Panc1 (cell line): Measurements from ENCODE around the gene PDCL2. TPM values are rescaled to one million over a fixed set of nuclear protein-coding genes. Genes with fewer than 3 reads are reported as not detected.
A peak's percentile ranks its signal among the peaks of the same experiment; 100 is the strongest.

Experiments
- ATAC-seq: fragments of 200-7000 bp; cut with Tn5 transposase; 2 replicates; pipeline ENCODE4 v1.9.1; 2020; ENCODE audit warnings: mild to moderate bottlenecking, moderate library complexity
- BruUV-seq: library from RNA; stranded (reverse); fragments of 400-500 nt; replicated peaks from 2 replicates; lab custom pipeline; 2021; lab: Mats Ljungman, UMichigan
- CTCF ChIA-PET: fragments of 300-600 bp; sonication (Branson Sonifier 250); formaldehyde crosslinking; loops from one replicate; lab custom pipeline; 2022; ENCODE audit warnings: antibody characterized with exemption; lab: Charles Lee
- POLR2A ChIA-PET: fragments of 300-600 bp; sonication (Branson Sonifier 250); formaldehyde crosslinking; loops from one replicate; lab custom pipeline; 2022; ENCODE audit warnings: antibody characterized with exemption; lab: Charles Lee
- DNase-seq: peaks from one replicate; pipeline ENCODE4 v3.0.0-alpha.2; 2010; ENCODE audit warnings: low read depth, low spot score
- H3K27ac ChIP-seq: 2 replicates; pipeline ENCODE4 v1.5.1; 2011; ENCODE audit warnings: mild to moderate bottlenecking, low read length, inconsistent platforms
- H3K27me3 ChIP-seq: fragments of 200-500 bp; sonication (Bioruptor generic); 2 replicates; pipeline ENCODE4 v1.6.0; 2014; ENCODE audit warnings: low read length, inconsistent platforms; ENCODE audit not compliant: control insufficient read depth, insufficient read depth
- H3K36me3 ChIP-seq: fragments of 200-500 bp; sonication (Bioruptor generic); 2 replicates; pipeline ENCODE4 v1.5.1; 2014; ENCODE audit warnings: inconsistent platforms, mild to moderate bottlenecking, low read length, moderate library complexity; ENCODE audit not compliant: control insufficient read depth, insufficient read depth
- H3K4me1 ChIP-seq: 2 replicates; pipeline ENCODE4 v1.5.1; 2011; ENCODE audit warnings: inconsistent platforms, mild to moderate bottlenecking, low read length, moderate library complexity; ENCODE audit not compliant: control insufficient read depth, insufficient read depth
- H3K4me3 ChIP-seq, 2 experiments: 2 replicates each; pipeline ENCODE4 v1.5.1; 2011 to 2012; ENCODE audit warnings: low read depth in 2 of 2, low read length in 2 of 2, mild to moderate bottlenecking in 2 of 2, inconsistent platforms in 1 of 2, moderate library complexity in 1 of 2
- H3K9me3 ChIP-seq: fragments of 200-500 bp; sonication (Bioruptor generic); 2 replicates; pipeline ENCODE4 v1.5.1; 2014; ENCODE audit warnings: low read depth, mild to moderate bottlenecking, inconsistent platforms, low read length, moderate library complexity; ENCODE audit not compliant: control insufficient read depth, insufficient read depth
- CTCF ChIP-seq: fragments of 450-650 bp; IDR thresholded peaks from 2 replicates; pipeline ENCODE4 v1.5.1; 2017; ENCODE audit warnings: mild to moderate bottlenecking
- POLR2AphosphoS5 ChIP-seq: IDR thresholded peaks from 2 replicates; pipeline ENCODE4 v1.6.1; 2012; ENCODE audit warnings: mild to moderate bottlenecking, low read depth, low read length, moderate library complexity
- REST ChIP-seq, 2 experiments: IDR thresholded peaks; 2 replicates each; pipeline ENCODE4 v1.6.1; 2011 to 2012; ENCODE audit warnings: low read depth in 2 of 2, control low read depth in 1 of 2, low read length in 1 of 2, mild to moderate bottlenecking in 1 of 2, moderate library complexity in 1 of 2; ENCODE audit not compliant: insufficient read depth in 1 of 2
- SIN3A ChIP-seq: IDR thresholded peaks from 2 replicates; pipeline ENCODE4 v1.6.1; 2012; ENCODE audit warnings: low read depth, mild to moderate bottlenecking, low read length, moderate library complexity, borderline replicate concordance; ENCODE audit not compliant: insufficient read depth
- TCF7L2 ChIP-seq: IDR thresholded peaks from 2 replicates; pipeline ENCODE4 v1.6.1; 2011; ENCODE audit warnings: mild to moderate bottlenecking, low read depth, low read length, inconsistent platforms
- in situ Hi-C: cut with HindIII; loops from 2 replicates; pipeline ENCODE4 v1.10.0; 2016; ENCODE audit warnings: low sequenced_read_pairs, low pct_unique_long_range_greater_than_20kb
- intact Hi-C: fragments of 100-400 bp; cut with micrococcal nuclease; formaldehyde crosslinking; loops from one replicate; pipeline ENCODE4 v1.10.0; 2022; ENCODE audit not compliant: unreplicated experiment
- total RNA-seq: library from RNA; stranded (reverse); gene quantifications from one replicate; pipeline ENCODE4 v1.2.1, GENCODE V29; 2021; ENCODE audit not compliant: unreplicated experiment

The PDCL2 gene
- total RNA-seq, 1 experiment from 2014 or later = not detected

GRCh38 chr4:55545641-55546505 is 46.2 kb downstream of the PDCL2 start:
- TF ChIP-seq CTCF = no peak
- 0 out of 2 replicates have a peak, but pooled peaks have one; percentile 19 for TF ChIP-seq TCF7L2
- TF ChIP-seq SIN3A = no peak; the same call in 1 of the 2 replicates
- no peak for TF ChIP-seq REST (IDR thresholded peaks at IDR 0.05; ENCODE audit: insufficient read depth in 1 of 2, low read depth in 2 of 2, low read length in 1 of 2)
- 0 out of 2 replicates have a peak, but pooled peaks have one; percentile 17 for TF ChIP-seq POLR2AphosphoS5
- Histone ChIP-seq H3K27me3 (no peaks in the 10 kb centered on the region), H3K4me3 (peak overlapping the region; percentile 80 to 84), H3K4me1 (peaks cover 20% of the 10 kb centered on the region), H3K36me3 (peaks cover 4% of the 10 kb centered on the region; the same call in 1 of the 2 replicates), H3K27ac (peak overlapping the region; percentile 86), H3K9me3 (no peaks in the 10 kb centered on the region)
- peak; percentile 80 for ATAC-seq
- CTCF ChIA-PET = interaction anchor here (0.6 to 0.7 kb wide), 3 partner anchors 83 to 890 kb away, joined by 3 to 4 read pairs (median 3); partner anchors contain the start of gene PAICS
- intact Hi-C loops (no loop called here), in situ Hi-C loops (no loop called here)
- BruUV-seq = no TSS peak
- POLR2A ChIA-PET = interaction anchor here (0.6 kb wide), 3 partner anchors 90 to 922 kb away, joined by 3 to 6 read pairs (median 4); no protein-coding TSS in a partner anchor
- DNase-seq = no peak

DNA sequence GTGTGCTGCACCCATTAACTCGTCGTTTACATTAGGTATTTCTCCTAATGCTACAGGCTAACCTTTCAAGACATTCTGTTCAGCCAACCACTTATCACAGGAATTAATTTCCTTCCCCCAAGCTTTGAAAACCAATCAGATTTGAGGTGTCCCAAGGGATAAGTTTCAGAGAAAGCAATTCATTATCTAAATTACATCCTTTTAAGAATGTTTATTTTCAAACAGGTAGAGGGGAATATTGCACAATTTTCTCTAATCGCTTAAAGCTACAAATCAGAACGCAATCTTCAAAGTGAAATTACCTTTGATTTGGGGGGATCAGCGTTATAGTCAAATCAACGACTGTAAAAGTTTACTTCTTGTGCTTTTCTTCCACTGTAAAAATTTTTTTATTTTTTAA is 46.9 kb downstream of the PDCL2 start:
- H3K9me3 ChIP-seq = no peaks in the 10 kb centered on the region
- peaks cover 20% of the 10 kb centered on the region for H3K4me1 ChIP-seq
- in situ Hi-C loops = no loop called here
- no peaks in the 10 kb centered on the region for H3K27me3 ChIP-seq
- ATAC-seq = no peak
- TF ChIP-seq TCF7L2 (no peak), SIN3A (no peak), CTCF (no peak), POLR2AphosphoS5 (no peak), REST (IDR thresholded peaks at IDR 0.05; ENCODE audit: insufficient read depth in 1 of 2, low read depth in 2 of 2, low read length in 1 of 2) (no peak)
- intact Hi-C loops = no loop called here
- H3K4me3 ChIP-seq = peak overlapping the region; percentile 80 to 84
- BruUV-seq = TSS peak; percentile 60
- H3K36me3 ChIP-seq = peaks cover 4% of the 10 kb centered on the region; the same call in 1 of the 2 replicates
- DNase-seq = no peak
- ChIA-PET CTCF (interaction anchor here (0.6 kb wide), 1 partner anchor 84 kb away, joined by 3 read pairs; no protein-coding TSS in a partner anchor), POLR2A (interaction anchor here (0.6 kb wide), 2 partner anchors 90 to 921 kb away, joined by 4 to 6 read pairs; no protein-coding TSS in a partner anchor)
- peak overlapping the region; percentile 86 for H3K27ac ChIP-seq
